Measurements from ENCODE around the gene MAGED4B.
"Not testable (repeated sequence)": the region's sequence is repeated elsewhere in the genome, so short reads cannot be mapped to it uniquely, and the experiment has no call there.

Gene MAGED4B, protein sequence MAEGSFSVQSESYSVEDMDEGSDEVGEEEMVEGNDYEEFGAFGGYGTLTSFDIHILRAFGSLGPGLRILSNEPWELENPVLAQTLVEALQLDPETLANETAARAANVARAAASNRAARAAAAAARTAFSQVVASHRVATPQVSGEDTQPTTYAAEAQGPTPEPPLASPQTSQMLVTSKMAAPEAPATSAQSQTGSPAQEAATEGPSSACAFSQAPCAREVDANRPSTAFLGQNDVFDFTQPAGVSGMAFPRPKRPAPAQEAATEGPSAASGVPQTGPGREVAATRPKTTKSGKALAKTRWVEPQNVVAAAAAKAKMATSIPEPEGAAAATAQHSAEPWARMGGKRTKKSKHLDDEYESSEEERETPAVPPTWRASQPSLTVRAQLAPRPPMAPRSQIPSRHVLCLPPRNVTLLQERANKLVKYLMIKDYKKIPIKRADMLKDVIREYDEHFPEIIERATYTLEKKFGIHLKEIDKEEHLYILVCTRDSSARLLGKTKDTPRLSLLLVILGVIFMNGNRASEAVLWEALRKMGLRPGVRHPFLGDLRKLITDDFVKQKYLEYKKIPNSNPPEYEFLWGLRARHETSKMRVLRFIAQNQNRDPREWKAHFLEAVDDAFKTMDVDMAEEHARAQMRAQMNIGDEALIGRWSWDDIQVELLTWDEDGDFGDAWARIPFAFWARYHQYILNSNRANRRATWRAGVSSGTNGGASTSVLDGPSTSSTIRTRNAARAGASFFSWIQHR

DNA sequence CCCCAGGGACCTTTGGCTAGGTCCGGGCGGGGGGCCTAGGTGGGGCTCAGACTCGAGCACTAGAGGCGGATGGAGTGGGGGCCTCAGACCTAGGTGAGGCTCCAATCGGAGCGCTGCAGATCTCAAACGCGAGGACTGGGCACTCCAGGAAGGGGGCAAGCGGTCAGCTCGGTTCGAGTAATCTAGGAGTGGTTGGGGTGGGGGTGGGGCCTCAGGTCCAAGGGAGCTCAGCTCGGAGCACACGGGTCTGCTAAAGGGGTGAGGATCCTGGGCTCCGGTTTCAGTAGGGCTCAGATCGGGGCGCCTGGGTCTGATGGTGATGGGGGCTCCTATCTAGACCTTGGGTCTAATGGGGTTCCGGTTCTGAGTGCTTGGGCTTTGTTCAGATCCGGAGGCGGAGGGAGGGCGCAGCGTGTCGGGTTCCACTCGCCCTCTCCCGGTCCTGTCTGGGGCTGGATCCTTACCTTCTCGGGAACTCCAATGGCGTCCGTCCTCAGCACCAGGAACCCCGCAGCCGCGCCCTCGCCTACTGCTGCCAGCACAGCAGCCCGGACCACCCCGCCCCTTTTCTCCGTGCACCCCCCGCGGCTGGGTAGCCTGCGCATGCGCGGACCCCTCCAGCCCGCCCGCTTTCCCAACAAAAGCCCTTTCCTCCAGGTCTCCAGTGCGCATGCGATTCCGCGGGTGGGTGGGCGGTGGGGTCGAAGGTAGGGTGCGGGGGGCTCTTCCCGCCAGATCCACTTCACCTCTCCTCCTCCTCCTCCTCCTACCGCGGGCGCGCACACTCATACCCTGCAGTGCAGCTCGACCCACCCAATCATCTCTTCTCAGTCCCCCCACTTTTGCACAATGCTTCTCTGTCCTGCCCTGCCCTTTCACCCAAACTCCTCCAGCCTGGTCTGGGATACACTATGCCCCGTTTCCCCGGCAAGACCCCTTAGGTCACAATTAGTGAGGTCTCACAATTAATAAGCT lies at the start of gene MAGED4B:
TSS of gene MAGED4B (minus strand) at position 518 of the 975 bp plus-strand sequence. CDS start 1,011 bp downstream, outside the sequence.
- not testable (repeated sequence) for DNase-seq

DNA sequence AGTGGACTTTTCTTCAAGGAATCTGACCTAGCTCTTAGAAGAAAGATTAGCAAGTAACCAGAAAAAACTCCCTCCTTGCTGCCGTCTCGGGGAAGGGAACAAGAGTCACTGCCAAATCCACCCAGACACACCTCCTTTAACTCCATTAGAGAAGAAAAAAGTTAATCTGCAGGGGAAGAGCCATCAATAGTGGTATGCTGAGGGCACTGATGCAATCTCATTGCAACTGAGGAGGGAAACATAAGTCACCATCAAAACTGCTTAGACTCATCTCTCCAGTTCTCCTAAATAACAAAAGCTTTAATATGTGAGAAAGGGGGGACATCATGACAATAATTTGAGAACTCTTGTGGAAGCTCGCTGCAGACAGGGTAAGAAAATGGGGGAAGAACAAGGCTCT lies 49.3 kb upstream of the MAGED4B start:
- DNase-seq: no peak

DNA sequence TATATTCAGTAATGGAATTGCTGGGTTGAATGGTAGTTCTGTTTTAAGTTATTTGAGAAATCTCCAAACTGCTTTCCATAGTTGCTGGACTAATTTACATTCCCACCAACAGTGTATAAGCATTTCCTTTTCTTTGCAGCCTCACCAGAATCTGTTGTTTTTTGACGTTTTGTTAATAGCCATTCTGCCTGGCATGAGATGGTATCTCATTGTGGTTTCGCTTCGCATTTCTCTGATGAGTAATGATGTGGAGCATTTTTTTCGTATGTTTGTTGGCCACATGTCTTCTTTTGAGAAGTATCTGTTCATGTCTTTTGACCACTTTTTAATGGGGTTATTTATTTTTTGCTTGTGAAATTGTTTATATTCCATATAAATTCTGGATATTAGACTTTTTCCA lies 13.6 kb upstream of the MAGED4B start:
- no peak for DNase-seq

DNA sequence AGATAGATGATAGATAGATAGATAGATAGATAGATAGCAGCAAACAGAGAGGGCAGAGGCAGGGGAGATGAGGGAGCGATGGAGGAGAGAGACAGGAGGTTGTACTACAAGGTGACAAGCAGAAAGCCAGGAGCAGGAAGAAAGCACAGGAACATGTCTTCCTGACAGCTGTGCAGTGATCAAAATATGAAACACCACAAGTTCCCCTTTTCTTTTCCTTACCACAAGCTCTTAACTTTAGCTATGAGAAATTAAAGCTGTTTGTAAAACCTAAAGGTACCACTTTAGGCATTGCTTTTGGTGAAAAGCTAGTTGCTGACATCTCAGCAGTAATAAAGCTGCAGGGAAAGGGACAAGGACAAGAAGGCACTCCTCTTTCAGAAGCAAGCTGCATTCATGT lies 9.1 kb upstream of the MAGED4B start:
- no peak for DNase-seq

DNA sequence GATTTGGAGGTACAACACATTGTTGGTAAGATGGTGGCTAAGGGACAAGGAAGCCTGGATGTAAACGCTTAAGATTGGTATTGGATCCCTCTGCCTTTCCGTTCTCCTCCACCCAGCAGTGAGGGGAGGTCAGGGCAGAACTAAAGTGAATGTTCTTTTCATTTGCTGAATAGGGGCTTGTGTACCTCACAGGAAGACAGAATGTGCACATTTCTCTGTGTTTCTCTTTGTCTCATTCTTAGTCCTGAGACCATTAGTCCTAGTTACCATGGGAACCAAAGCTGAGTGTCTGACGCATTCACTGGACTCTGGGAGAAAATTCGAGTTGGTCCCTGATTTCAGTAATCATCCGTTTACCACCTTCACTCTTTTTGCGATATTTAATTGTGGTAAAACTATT lies 26.7 kb downstream of the MAGED4B start:
- not testable (repeated sequence) for DNase-seq

DNA sequence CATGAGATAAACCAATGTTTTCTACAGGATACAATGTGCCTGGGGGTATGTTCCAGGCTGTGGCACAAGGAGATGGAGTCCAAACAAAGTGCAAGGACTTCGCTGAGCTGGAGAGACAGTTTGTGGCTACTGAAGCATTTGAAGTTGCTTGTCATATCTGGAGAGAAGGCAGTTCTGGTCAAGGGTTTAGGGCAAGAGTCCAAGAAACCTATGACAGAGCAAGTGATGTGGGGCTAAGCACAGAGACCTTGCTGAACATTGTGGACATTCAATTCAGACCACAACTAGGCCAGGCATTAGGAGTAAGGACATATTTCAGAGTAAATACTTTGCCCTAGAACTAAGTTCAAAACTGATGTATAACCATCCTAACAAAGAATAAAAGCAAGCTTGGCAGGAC lies 34.8 kb downstream of the MAGED4B start:
- no peak for DNase-seq

DNA sequence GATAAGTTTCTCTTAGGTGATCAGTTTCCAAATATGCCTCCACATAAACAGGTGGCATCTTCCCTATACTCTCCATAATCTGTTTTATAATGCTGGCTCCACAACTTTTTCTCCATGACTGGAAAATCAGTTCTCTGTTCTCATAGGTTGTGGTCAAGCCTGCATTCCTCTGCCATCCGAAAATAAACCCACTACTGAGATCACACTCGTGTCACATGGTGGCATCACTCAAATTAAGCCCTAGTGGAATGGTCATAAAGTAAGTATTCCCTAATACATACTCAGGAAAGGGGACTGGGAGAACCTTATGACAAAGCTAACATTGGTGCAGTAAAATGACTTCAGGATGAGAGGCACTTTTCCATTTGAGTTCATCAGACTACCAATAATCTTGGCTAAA lies 37.6 kb downstream of the MAGED4B start:
- no peak for DNase-seq

- DNase-seq: no peak
Observed at GRCh38 chrX:52015794-52016193, 53.2 kb downstream of the MAGED4B start.
